ENCODE data around the gene ADARB2.

ADARB2 gene

GRCh38 chr10:1396297-1396635, 341.1 kb downstream of the ADARB2 start:
- TF ChIP-seq TAF1 (IDR thresholded peaks at IDR 0.05; ENCODE audit: borderline replicate concordance, insufficient read depth, low read length) (no peak), FOXP2 (optimal IDR thresholded peaks at IDR 0.05; ENCODE audit: borderline replicate concordance, extremely low read depth, extremely low read length, insufficient read depth) (no peak)

- TF ChIP-seq POLR2AphosphoS5 (IDR thresholded peaks at IDR 0.05; ENCODE audit: low read depth, low read length) (no peak), REST (IDR thresholded peaks at IDR 0.05; ENCODE audit: insufficient read depth in 1 of 2, low read depth in 2 of 2, low read length in 2 of 2) (no peak), FOXP2 (optimal IDR thresholded peaks at IDR 0.05; ENCODE audit: borderline replicate concordance, extremely low read depth, extremely low read length, insufficient read depth) (no peak), TAF1 (IDR thresholded peaks at IDR 0.05; ENCODE audit: borderline replicate concordance, insufficient read depth, low read length) (no peak), SIN3A (IDR thresholded peaks at IDR 0.05; ENCODE audit: borderline replicate concordance, insufficient read depth, low read length) (no peak)
Observed at GRCh38 chr10:1395481-1396296, 341.6 kb downstream of the ADARB2 start.

GRCh38 chr10:1395025-1395480, 342.3 kb downstream of the ADARB2 start:
- TF ChIP-seq REST (IDR thresholded peaks at IDR 0.05; ENCODE audit: insufficient read depth in 1 of 2, low read depth in 2 of 2, low read length in 2 of 2) (no peak), TAF1 (IDR thresholded peaks at IDR 0.05; ENCODE audit: borderline replicate concordance, insufficient read depth, low read length) (no peak), SIN3A (IDR thresholded peaks at IDR 0.05; ENCODE audit: borderline replicate concordance, insufficient read depth, low read length) (no peak), POLR2AphosphoS5 (IDR thresholded peaks at IDR 0.05; ENCODE audit: low read depth, low read length) (no peak), FOXP2 (optimal IDR thresholded peaks at IDR 0.05; ENCODE audit: borderline replicate concordance, extremely low read depth, extremely low read length, insufficient read depth) (no peak)

- TF ChIP-seq FOXP2 (optimal IDR thresholded peaks at IDR 0.05; ENCODE audit: borderline replicate concordance, extremely low read depth, extremely low read length, insufficient read depth): no peak
- no peak for TF ChIP-seq POLR2AphosphoS5 (IDR thresholded peaks at IDR 0.05; ENCODE audit: low read depth, low read length)
- no peak for TF ChIP-seq SIN3A (IDR thresholded peaks at IDR 0.05; ENCODE audit: borderline replicate concordance, insufficient read depth, low read length)
- TF ChIP-seq TAF1 (IDR thresholded peaks at IDR 0.05; ENCODE audit: borderline replicate concordance, insufficient read depth, low read length): no peak
- TF ChIP-seq REST (IDR thresholded peaks at IDR 0.05; ENCODE audit: insufficient read depth in 1 of 2, low read depth in 2 of 2, low read length in 2 of 2): no peak
Observed at GRCh38 chr10:1394155-1394912, 343.0 kb downstream of the ADARB2 start.

- TF ChIP-seq REST (IDR thresholded peaks at IDR 0.05; ENCODE audit: insufficient read depth in 1 of 2, low read depth in 2 of 2, low read length in 2 of 2) (no peak), FOXP2 (optimal IDR thresholded peaks at IDR 0.05; ENCODE audit: borderline replicate concordance, extremely low read depth, extremely low read length, insufficient read depth) (no peak), SIN3A (IDR thresholded peaks at IDR 0.05; ENCODE audit: borderline replicate concordance, insufficient read depth, low read length) (no peak), POLR2AphosphoS5 (IDR thresholded peaks at IDR 0.05; ENCODE audit: low read depth, low read length) (no peak), TAF1 (IDR thresholded peaks at IDR 0.05; ENCODE audit: borderline replicate concordance, insufficient read depth, low read length) (no peak)
Observed at GRCh38 chr10:1393481-1393880, 343.8 kb downstream of the ADARB2 start.
